Tibial artery (tissue), 4 donors: ENCODE results near the gene SIGLEC11.
"Not testable (repeated sequence)": the region's sequence is repeated elsewhere in the genome, so short reads cannot be mapped to it uniquely, and the experiment has no call there.

Source experiments
- DNase-seq, 2 donors: peaks; one replicate each; pipeline ENCODE4 v3.0.0-alpha.2; 2019
- H3K27ac ChIP-seq, 2 donors: fragments of 200-600 bp; sonication (generic) in 1 of 2; 1 replicate in 1 of 2; 2 replicates in 1 of 2; pipeline ENCODE4 v1.5.1; 2018 to 2019; ENCODE audit warnings: mild to moderate bottlenecking in 1 of 2
- H3K27me3 ChIP-seq, 2 donors: fragments of 200-600 bp; sonication (generic) in 1 of 2; one replicate each; pipeline versions ENCODE4 v1.5.1 to v1.6.0; 2016 to 2019
- H3K36me3 ChIP-seq, 3 donors: fragments of 200-600 bp; sonication (generic) in 2 of 3; one replicate each; pipeline ENCODE4 v1.5.1; 2016 to 2019; ENCODE audit warnings: mild to moderate bottlenecking in 2 of 3
- H3K4me1 ChIP-seq, 4 donors: fragments of 200-600 bp; sonication (generic) in 2 of 4; 1 replicate in 3 of 4; 2 replicates in 1 of 4; pipeline ENCODE4 v1.5.1; 2016 to 2019
- H3K4me3 ChIP-seq, 2 donors: fragments of 200-600 bp; sonication (generic) in 1 of 2; 1 replicate in 1 of 2; 2 replicates in 1 of 2; pipeline ENCODE4 v1.5.1; 2018 to 2019; ENCODE audit warnings: mild to moderate bottlenecking in 2 of 2
- H3K9me3 ChIP-seq, 3 donors: fragments of 200-600 bp; sonication (generic) in 1 of 3; one replicate each; pipeline ENCODE4 v1.5.1; 2016 to 2019
- CTCF ChIP-seq, 2 experiments: fragments of 200-600 bp in 1 of 2; fragments of 450-650 bp in 1 of 2; IDR thresholded peaks; one replicate each; pipeline ENCODE4 v1.5.1; 2017 to 2019; ENCODE audit warnings: antibody characterized with exemption in 2 of 2, mild to moderate bottlenecking in 1 of 2, moderate library complexity in 1 of 2
- intact Hi-C: fragments of 100-400 bp; cut with DNase I; formaldehyde crosslinking; loops from one replicate; pipeline ENCODE4 v1.15.0; 2023; ENCODE audit warnings: low total_unique reads

The SIGLEC11 gene

GRCh38 chr19:49949742-49950589 is 11.0 kb downstream of the SIGLEC11 start:
- Histone ChIP-seq H3K27me3 (peaks cover 0 to 29% of the 10 kb centered on the region in 2 donors), H3K36me3 (no peaks in the 10 kb centered on the region), H3K4me3 (no peak overlapping the region), H3K27ac (no peak overlapping the region), H3K4me1 (peaks cover 0 to 30% (median 14%) of the 10 kb centered on the region in 4 donors), H3K9me3 (no peaks in the 10 kb centered on the region)
- TF ChIP-seq CTCF (IDR thresholded peaks at IDR 0.05), result no peak
- no peak for DNase-seq
- intact Hi-C loops, result no loop called here

GRCh38 chr19:49946415-49946814 is 14.6 kb downstream of the SIGLEC11 start:
- peaks cover 0 to 32% of the 10 kb centered on the region in 2 donors for H3K27me3 ChIP-seq
- H3K27ac ChIP-seq, result no peak overlapping the region
- no peak for TF ChIP-seq CTCF (IDR thresholded peaks at IDR 0.05)
- no peaks in the 10 kb centered on the region for H3K36me3 ChIP-seq
- DNase-seq, result no peak
- no peak overlapping the region for H3K4me3 ChIP-seq
- intact Hi-C loops, result no loop called here
- H3K9me3 ChIP-seq, result no peaks in the 10 kb centered on the region
- H3K4me1 ChIP-seq, result peaks cover 0 to 2% (median 0%) of the 10 kb centered on the region in 4 donors

- H3K9me3 ChIP-seq, DNase-seq, H3K4me1 ChIP-seq, H3K4me3 ChIP-seq, H3K36me3 ChIP-seq, H3K27ac ChIP-seq, intact Hi-C loops: not testable (repeated sequence)
- H3K27me3 ChIP-seq, result peaks cover 0 to 29% of the 10 kb centered on the region in 2 donors
Measured at GRCh38 chr19:49944567-49944966, 16.4 kb downstream of the SIGLEC11 start.

GRCh38 chr19:49940482-49940791 is 20.5 kb downstream of the SIGLEC11 start:
- peaks cover 0 to 14% of the 10 kb centered on the region in 2 donors for H3K27me3 ChIP-seq
- H3K36me3 ChIP-seq, result no peaks in the 10 kb centered on the region
- no peaks in the 10 kb centered on the region for H3K9me3 ChIP-seq
- H3K4me3 ChIP-seq, result no peak overlapping the region
- intact Hi-C loops, result no loop called here
- no peak for DNase-seq
- peaks cover 0 to 9% (median 4%) of the 10 kb centered on the region in 4 donors for H3K4me1 ChIP-seq
- no peak overlapping the region for H3K27ac ChIP-seq
- TF ChIP-seq CTCF (IDR thresholded peaks at IDR 0.05), result no peak

GRCh38 chr19:49939721-49940481 is 21.1 kb downstream of the SIGLEC11 start:
- TF ChIP-seq CTCF (IDR thresholded peaks at IDR 0.05), result no peak
- H3K27ac ChIP-seq, result no peak overlapping the region
- H3K9me3 ChIP-seq, result no peaks in the 10 kb centered on the region
- H3K4me1 ChIP-seq, result peaks cover 0 to 9% (median 4%) of the 10 kb centered on the region in 4 donors
- intact Hi-C loops, result loop anchor here (5.0 to 10.0 kb wide), 2 partner anchors 42 to 195 kb away; no protein-coding TSS in a partner anchor
- no peak for DNase-seq
- peaks cover 0 to 14% of the 10 kb centered on the region in 2 donors for H3K27me3 ChIP-seq
- H3K4me3 ChIP-seq, result no peak overlapping the region
- no peaks in the 10 kb centered on the region for H3K36me3 ChIP-seq

GRCh38 chr19:49938662-49939061 is 22.3 kb downstream of the SIGLEC11 start:
- intact Hi-C loops, result loop anchor here (5.0 to 10.0 kb wide), 2 partner anchors 44 to 196 kb away; no protein-coding TSS in a partner anchor
- H3K27me3 ChIP-seq, result peaks cover 0 to 14% of the 10 kb centered on the region in 2 donors
- H3K9me3 ChIP-seq, result no peaks in the 10 kb centered on the region
- no peak overlapping the region for H3K4me3 ChIP-seq
- no peak for TF ChIP-seq CTCF (IDR thresholded peaks at IDR 0.05)
- peaks cover 0 to 9% (median 4%) of the 10 kb centered on the region in 4 donors for H3K4me1 ChIP-seq
- DNase-seq, result no peak
- H3K27ac ChIP-seq, result no peak overlapping the region
- H3K36me3 ChIP-seq, result no peaks in the 10 kb centered on the region
